ENCODE results near the gene SYT6.

Gene SYT6

GRCh38 chr1:114043054-114043453, 110.6 kb downstream of the SYT6 start:
- H3K9me3 ChIP-seq, result no peaks in the 10 kb centered on the region
- H3K36me3 ChIP-seq, result no peaks in the 10 kb centered on the region
- DNase-seq, result no peak
- TF ChIP-seq, protein P1, sequence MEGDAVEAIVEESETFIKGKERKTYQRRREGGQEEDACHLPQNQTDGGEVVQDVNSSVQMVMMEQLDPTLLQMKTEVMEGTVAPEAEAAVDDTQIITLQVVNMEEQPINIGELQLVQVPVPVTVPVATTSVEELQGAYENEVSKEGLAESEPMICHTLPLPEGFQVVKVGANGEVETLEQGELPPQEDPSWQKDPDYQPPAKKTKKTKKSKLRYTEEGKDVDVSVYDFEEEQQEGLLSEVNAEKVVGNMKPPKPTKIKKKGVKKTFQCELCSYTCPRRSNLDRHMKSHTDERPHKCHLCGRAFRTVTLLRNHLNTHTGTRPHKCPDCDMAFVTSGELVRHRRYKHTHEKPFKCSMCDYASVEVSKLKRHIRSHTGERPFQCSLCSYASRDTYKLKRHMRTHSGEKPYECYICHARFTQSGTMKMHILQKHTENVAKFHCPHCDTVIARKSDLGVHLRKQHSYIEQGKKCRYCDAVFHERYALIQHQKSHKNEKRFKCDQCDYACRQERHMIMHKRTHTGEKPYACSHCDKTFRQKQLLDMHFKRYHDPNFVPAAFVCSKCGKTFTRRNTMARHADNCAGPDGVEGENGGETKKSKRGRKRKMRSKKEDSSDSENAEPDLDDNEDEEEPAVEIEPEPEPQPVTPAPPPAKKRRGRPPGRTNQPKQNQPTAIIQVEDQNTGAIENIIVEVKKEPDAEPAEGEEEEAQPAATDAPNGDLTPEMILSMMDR (IDR thresholded peaks at IDR 0.05; ENCODE audit: low read depth, low read length), result no peak
- H3K4me3 ChIP-seq (ENCODE audit: low read depth, low read length), result no peak overlapping the region
- peaks cover 17% of the 10 kb centered on the region for H3K27me3 ChIP-seq
- no peaks in the 10 kb centered on the region for H3K4me1 ChIP-seq

GRCh38 chr1:114040273-114041015, 113.2 kb downstream of the SYT6 start:
- Histone ChIP-seq H3K4me1 (no peaks in the 10 kb centered on the region), H3K9me3 (no peaks in the 10 kb centered on the region), H3K27me3 (peaks cover 16% of the 10 kb centered on the region), H3K4me3 (ENCODE audit: low read depth, low read length) (no peak overlapping the region), H3K36me3 (no peaks in the 10 kb centered on the region)
- TF ChIP-seq, protein P1 (IDR thresholded peaks at IDR 0.05; ENCODE audit: low read depth, low read length), result no peak
- no peak for DNase-seq

Data from BE2C (cell line).